ENCODE measurements around the gene ADH4. TPM values are rescaled to one million over a fixed set of nuclear protein-coding genes. Genes with fewer than 3 reads are reported as not detected.
"Not testable (repeated sequence)": the region's sequence is repeated elsewhere in the genome, so short reads cannot be mapped to it uniquely, and the experiment has no call there.

Gene ADH4
- total and polyA plus RNA-seq, 2 donors: 0.09 to 0.78 TPM

GRCh38 chr4:99091841-99092240 lies 52.3 kb downstream of the ADH4 start:
- WGBS: 92% methylated on average over 2 of the region's 2 CpGs
- H3K27ac ChIP-seq (ENCODE audit: low read depth in 1 of 2, low read length in 1 of 2); H3K9me3 ChIP-seq (ENCODE audit: control insufficient read depth in 2 of 2, insufficient read depth in 1 of 2, low read length in 1 of 2); H3K4me3 ChIP-seq (ENCODE audit: low read length in 2 of 2); DNase-seq (ENCODE audit: low read depth in 6 of 9, low spot score in 9 of 9); H3K27me3 ChIP-seq (ENCODE audit: control insufficient read depth in 2 of 2, insufficient read depth in 1 of 2, low read length in 1 of 2); H3K36me3 ChIP-seq (ENCODE audit: control insufficient read depth in 2 of 2, insufficient read depth in 2 of 2, low read length in 1 of 2): not testable (repeated sequence)
- peaks cover 5 to 10% of the 10 kb centered on the region in 2 donors for H3K4me1 ChIP-seq (ENCODE audit: control insufficient read depth in 2 of 2, insufficient read depth in 2 of 2, low read length in 2 of 2)

- Histone ChIP-seq H3K36me3 (ENCODE audit: control insufficient read depth in 2 of 2, insufficient read depth in 2 of 2, low read length in 1 of 2) (peaks cover 0 to 2% of the 10 kb centered on the region in 2 donors), H3K27me3 (ENCODE audit: control insufficient read depth in 2 of 2, insufficient read depth in 1 of 2, low read length in 1 of 2) (no peaks in the 10 kb centered on the region), H3K4me3 (ENCODE audit: low read length in 2 of 2) (no peak overlapping the region), H3K27ac (ENCODE audit: low read depth in 1 of 2, low read length in 1 of 2) (no peak overlapping the region), H3K4me1 (ENCODE audit: control insufficient read depth in 2 of 2, insufficient read depth in 2 of 2, low read length in 2 of 2) (peaks cover 5 to 12% of the 10 kb centered on the region in 2 donors), H3K9me3 (ENCODE audit: control insufficient read depth in 2 of 2, insufficient read depth in 1 of 2, low read length in 1 of 2) (no peaks in the 10 kb centered on the region)
- no peak for DNase-seq (ENCODE audit: low read depth in 6 of 9, low spot score in 9 of 9)
- WGBS: 80% methylated on average over 2 of the region's 2 CpGs
Observed at GRCh38 chr4:99091216-99091575, 52.9 kb downstream of the ADH4 start.

GRCh38 chr4:99090481-99091215 lies 53.4 kb downstream of the ADH4 start:
- Histone ChIP-seq H3K27me3 (ENCODE audit: control insufficient read depth in 2 of 2, insufficient read depth in 1 of 2, low read length in 1 of 2) (no peaks in the 10 kb centered on the region), H3K36me3 (ENCODE audit: control insufficient read depth in 2 of 2, insufficient read depth in 2 of 2, low read length in 1 of 2) (peaks cover 0 to 3% of the 10 kb centered on the region in 2 donors), H3K27ac (ENCODE audit: low read depth in 1 of 2, low read length in 1 of 2) (no peak overlapping the region), H3K9me3 (ENCODE audit: control insufficient read depth in 2 of 2, insufficient read depth in 1 of 2, low read length in 1 of 2) (no peaks in the 10 kb centered on the region), H3K4me1 (ENCODE audit: control insufficient read depth in 2 of 2, insufficient read depth in 2 of 2, low read length in 2 of 2) (peaks cover 5 to 12% of the 10 kb centered on the region in 2 donors), H3K4me3 (ENCODE audit: low read length in 2 of 2) (no peak overlapping the region)
- WGBS: 92% methylated on average over 2 of the region's 2 CpGs
- no peak for DNase-seq (ENCODE audit: low read depth in 6 of 9, low spot score in 9 of 9)

DNA sequence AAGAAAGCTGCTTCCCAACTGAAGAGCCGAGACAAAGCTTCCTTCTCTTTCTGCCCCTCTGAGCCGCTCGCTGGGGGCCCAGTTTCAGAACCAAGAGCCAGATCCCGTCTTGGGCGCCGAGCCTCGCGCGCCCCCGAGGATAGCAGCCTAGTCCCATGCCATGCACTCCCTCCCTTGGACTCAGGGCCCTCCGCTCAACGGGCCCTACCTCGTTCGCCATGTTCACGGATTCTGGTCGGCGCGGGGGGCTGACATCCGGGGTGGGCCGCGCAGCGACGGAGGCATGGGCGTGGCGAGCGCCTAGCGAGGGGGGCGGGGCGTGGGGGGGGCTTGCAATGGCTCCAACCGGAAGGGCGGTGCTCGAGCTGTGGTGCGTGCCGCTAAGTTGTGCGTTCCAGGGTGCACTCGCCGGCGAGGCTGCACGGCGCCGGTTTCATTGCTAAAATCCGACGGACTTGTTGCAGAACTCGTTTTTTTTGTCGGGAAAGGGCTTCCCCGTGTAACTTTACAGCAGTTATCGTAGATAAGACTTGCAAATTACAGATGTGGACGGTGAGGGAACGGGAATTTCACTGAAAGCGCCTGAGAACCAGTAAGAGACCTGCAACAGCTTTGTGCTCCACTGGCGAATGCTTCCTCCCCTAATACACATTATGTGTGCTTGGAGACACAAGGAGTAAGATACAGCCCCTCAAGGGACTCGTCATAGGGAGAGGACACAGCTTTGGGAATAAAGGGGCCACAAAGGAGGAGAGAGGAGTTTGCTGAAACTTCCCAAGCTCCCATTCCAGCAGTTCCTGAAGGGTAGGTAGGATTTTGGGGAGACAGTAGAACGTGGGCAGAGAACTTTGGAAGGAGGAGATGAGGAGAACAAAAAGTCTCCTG lies 55.4 kb downstream of the ADH4 start, which contains the start of gene ADH5:
ADH5 (minus strand) TSS at position 308 of the 885 bp plus-strand sequence; CDS start at position 220, 88 bp downstream.
- Histone ChIP-seq H3K27me3 (ENCODE audit: control insufficient read depth in 2 of 2, insufficient read depth in 1 of 2, low read length in 1 of 2) (no peaks in the 10 kb centered on the region), H3K4me1 (ENCODE audit: control insufficient read depth in 2 of 2, insufficient read depth in 2 of 2, low read length in 2 of 2) (peaks cover 5 to 12% of the 10 kb centered on the region in 2 donors), H3K36me3 (ENCODE audit: control insufficient read depth in 2 of 2, insufficient read depth in 2 of 2, low read length in 1 of 2) (peaks cover 7 to 21% of the 10 kb centered on the region in 2 donors), H3K9me3 (ENCODE audit: control insufficient read depth in 2 of 2, insufficient read depth in 1 of 2, low read length in 1 of 2) (no peaks in the 10 kb centered on the region), H3K4me3 (ENCODE audit: low read length in 2 of 2) (peak within 1 kb of the TSS; percentile 63 to 74), H3K27ac (ENCODE audit: low read depth in 1 of 2, low read length in 1 of 2) (peak within 1 kb of the TSS; percentile 94 to 95)
- peak; percentile 73 to 94 (median 82) for DNase-seq (ENCODE audit: low read depth in 6 of 9, low spot score in 9 of 9)
- under 1% methylated on average over 53 of the region's 53 CpGs for WGBS

DNA sequence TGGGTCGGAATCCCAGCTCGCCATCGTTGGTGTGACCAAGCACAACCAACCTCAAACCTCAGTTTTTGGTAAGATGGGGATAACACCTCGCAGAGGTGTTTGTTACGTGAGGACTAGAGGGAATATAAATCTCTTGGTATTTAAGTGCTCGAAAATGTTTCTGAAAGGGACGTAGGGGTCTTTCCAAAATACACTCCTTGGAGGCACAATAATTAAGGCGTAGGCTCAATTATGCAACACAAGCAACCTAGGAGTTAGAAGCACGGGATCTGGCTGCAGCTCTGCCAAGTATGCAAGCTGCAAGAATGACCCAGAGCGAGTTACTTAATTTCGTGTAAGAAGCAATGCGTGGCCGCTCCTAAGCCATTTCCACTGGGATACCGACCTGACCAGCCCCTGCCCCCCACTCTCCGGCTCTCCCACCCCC lies 56.1 kb downstream of the ADH4 start:
- H3K36me3 ChIP-seq (ENCODE audit: control insufficient read depth in 2 of 2, insufficient read depth in 2 of 2, low read length in 1 of 2): peaks cover 13 to 28% of the 10 kb centered on the region in 2 donors
- peak overlapping the region; percentile 63 to 74 for H3K4me3 ChIP-seq (ENCODE audit: low read length in 2 of 2)
- no peaks in the 10 kb centered on the region for H3K27me3 ChIP-seq (ENCODE audit: control insufficient read depth in 2 of 2, insufficient read depth in 1 of 2, low read length in 1 of 2)
- peak overlapping the region; percentile 90 to 91 for H3K27ac ChIP-seq (ENCODE audit: low read depth in 1 of 2, low read length in 1 of 2)
- WGBS: 3% methylated on average over 15 of the region's 15 CpGs
- peaks cover 5 to 12% of the 10 kb centered on the region in 2 donors for H3K4me1 ChIP-seq (ENCODE audit: control insufficient read depth in 2 of 2, insufficient read depth in 2 of 2, low read length in 2 of 2)
- peak in 6 of 9 donors; percentile 28 to 68 (median 32) for DNase-seq (ENCODE audit: low read depth in 6 of 9, low spot score in 9 of 9)
- no peaks in the 10 kb centered on the region for H3K9me3 ChIP-seq (ENCODE audit: control insufficient read depth in 2 of 2, insufficient read depth in 1 of 2, low read length in 1 of 2)

DNA sequence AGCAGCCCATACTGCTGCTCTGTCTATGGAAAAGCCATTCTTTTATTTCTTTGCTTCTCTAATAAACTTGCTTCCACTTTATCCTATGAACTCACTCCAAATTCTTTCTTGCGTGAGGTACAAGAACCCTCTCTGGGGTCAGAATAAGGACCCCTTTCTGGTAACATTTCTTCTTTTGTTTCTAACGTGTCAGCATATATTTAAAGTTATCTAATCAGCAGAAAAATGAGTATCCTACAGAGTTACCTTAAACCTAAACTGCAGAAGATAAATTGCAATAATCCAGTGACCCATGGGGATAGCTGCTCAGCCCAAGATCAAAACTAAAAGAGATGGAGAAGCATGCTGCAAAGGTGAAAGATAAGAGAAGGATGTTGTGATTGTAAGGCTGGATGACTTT lies 59.5 kb downstream of the ADH4 start:
- WGBS: 99% methylated on average over 2 of the region's 2 CpGs
- no peak for DNase-seq (ENCODE audit: low read depth in 6 of 9, low spot score in 9 of 9)
- H3K9me3 ChIP-seq (ENCODE audit: control insufficient read depth in 2 of 2, insufficient read depth in 1 of 2, low read length in 1 of 2): no peaks in the 10 kb centered on the region
- H3K4me3 ChIP-seq (ENCODE audit: low read length in 2 of 2): no peak overlapping the region
- H3K27ac ChIP-seq (ENCODE audit: low read depth in 1 of 2, low read length in 1 of 2): no peak overlapping the region
- H3K4me1 ChIP-seq (ENCODE audit: control insufficient read depth in 2 of 2, insufficient read depth in 2 of 2, low read length in 2 of 2): peaks cover 2 to 8% of the 10 kb centered on the region in 2 donors
- H3K36me3 ChIP-seq (ENCODE audit: control insufficient read depth in 2 of 2, insufficient read depth in 2 of 2, low read length in 1 of 2): peaks cover 30 to 61% of the 10 kb centered on the region in 2 donors
- H3K27me3 ChIP-seq (ENCODE audit: control insufficient read depth in 2 of 2, insufficient read depth in 1 of 2, low read length in 1 of 2): no peaks in the 10 kb centered on the region

DNA sequence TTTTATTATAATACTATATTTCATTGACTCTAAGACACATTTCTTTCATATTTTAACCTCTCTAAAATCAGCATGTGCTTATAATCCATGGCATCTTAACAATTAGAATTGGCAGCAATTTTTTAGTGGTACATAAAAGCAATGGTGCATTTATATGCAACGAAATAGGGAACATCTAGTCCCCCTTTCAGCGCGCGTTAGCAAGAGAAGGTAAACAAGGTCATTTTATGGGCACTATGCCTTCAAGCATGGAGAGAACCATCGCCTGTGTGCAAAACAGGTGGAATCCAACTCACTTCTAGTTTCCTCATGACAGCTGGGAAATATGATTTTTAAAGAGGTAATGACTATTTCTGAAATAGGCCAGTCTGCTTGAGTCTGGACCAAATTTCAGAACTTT lies 61.9 kb downstream of the ADH4 start:
- H3K27ac ChIP-seq (ENCODE audit: low read depth in 1 of 2, low read length in 1 of 2): no peak overlapping the region
- peaks cover 37 to 84% of the 10 kb centered on the region in 2 donors for H3K36me3 ChIP-seq (ENCODE audit: control insufficient read depth in 2 of 2, insufficient read depth in 2 of 2, low read length in 1 of 2)
- no peak for DNase-seq (ENCODE audit: low read depth in 6 of 9, low spot score in 9 of 9)
- no peaks in the 10 kb centered on the region for H3K27me3 ChIP-seq (ENCODE audit: control insufficient read depth in 2 of 2, insufficient read depth in 1 of 2, low read length in 1 of 2)
- H3K4me1 ChIP-seq (ENCODE audit: control insufficient read depth in 2 of 2, insufficient read depth in 2 of 2, low read length in 2 of 2): peaks cover 0 to 4% of the 10 kb centered on the region in 2 donors
- 99% methylated on average over 5 of the region's 5 CpGs for WGBS
- H3K9me3 ChIP-seq (ENCODE audit: control insufficient read depth in 2 of 2, insufficient read depth in 1 of 2, low read length in 1 of 2): no peaks in the 10 kb centered on the region
- no peak overlapping the region for H3K4me3 ChIP-seq (ENCODE audit: low read length in 2 of 2)

- peaks cover 45 to 92% of the 10 kb centered on the region in 2 donors for H3K36me3 ChIP-seq (ENCODE audit: control insufficient read depth in 2 of 2, insufficient read depth in 2 of 2, low read length in 1 of 2)
- not testable (repeated sequence) for H3K27me3 ChIP-seq (ENCODE audit: control insufficient read depth in 2 of 2, insufficient read depth in 1 of 2, low read length in 1 of 2); H3K4me3 ChIP-seq (ENCODE audit: low read length in 2 of 2); H3K4me1 ChIP-seq (ENCODE audit: control insufficient read depth in 2 of 2, insufficient read depth in 2 of 2, low read length in 2 of 2); H3K9me3 ChIP-seq (ENCODE audit: control insufficient read depth in 2 of 2, insufficient read depth in 1 of 2, low read length in 1 of 2); DNase-seq (ENCODE audit: low read depth in 6 of 9, low spot score in 9 of 9); H3K27ac ChIP-seq (ENCODE audit: low read depth in 1 of 2, low read length in 1 of 2)
- 88% methylated on average over 6 of the region's 6 CpGs for WGBS
Observed at GRCh38 chr4:99080869-99081268, 63.2 kb downstream of the ADH4 start.

Data from thymus (tissue), 11 donors.